Skeletal muscle tissue (tissue), 4 donors: Measurements from ENCODE around the gene GPR157. TPM values are rescaled to one million over a fixed set of nuclear protein-coding genes. Genes with fewer than 3 reads are reported as not detected.
A peak's percentile ranks its signal among the peaks of the same experiment; 100 is the strongest.

ENCODE experiments used
- H3K27ac ChIP-seq: one replicate; pipeline ENCODE4 v1.7.0; 2013; ENCODE audit warnings: mild to moderate bottlenecking, low read depth, low read length, inconsistent platforms
- H3K27me3 ChIP-seq, 3 donors: one replicate each; pipeline ENCODE4 v1.7.0; 2013; ENCODE audit warnings: low read length in 3 of 3; ENCODE audit not compliant: control insufficient read depth in 3 of 3, insufficient read depth in 3 of 3
- H3K36me3 ChIP-seq, 3 donors: one replicate each; pipeline ENCODE4 v1.7.0; 2013; ENCODE audit warnings: low read length in 3 of 3; ENCODE audit not compliant: control insufficient read depth in 3 of 3, insufficient read depth in 3 of 3
- H3K4me1 ChIP-seq, 3 donors: one replicate each; pipeline ENCODE4 v1.7.0; 2013; ENCODE audit warnings: low read length in 3 of 3, mild to moderate bottlenecking in 3 of 3; ENCODE audit not compliant: control insufficient read depth in 3 of 3, insufficient read depth in 3 of 3
- H3K4me3 ChIP-seq, 3 donors: one replicate each; pipeline ENCODE4 v1.7.0; 2013; ENCODE audit warnings: low read length in 3 of 3
- H3K9ac ChIP-seq, 3 donors: one replicate each; pipeline ENCODE4 v1.7.0; 2013; ENCODE audit warnings: low read length in 3 of 3, mild to moderate bottlenecking in 3 of 3, moderate library complexity in 2 of 3, low read depth in 1 of 3
- H3K9me3 ChIP-seq, 3 donors: one replicate each; pipeline ENCODE4 v1.7.0; 2013; ENCODE audit warnings: low read length in 3 of 3; ENCODE audit not compliant: control insufficient read depth in 3 of 3
- total RNA-seq: library from RNA; depleted of rRNA; stranded (reverse); fragments of >200 nt; gene quantifications from one replicate; pipeline ENCODE4 v1.2.3, GENCODE V29; 2014
- donor health status: Osteomylitis.

Gene GPR157
- total RNA-seq, 1 donor from 2014 or later, result 2.6 TPM

GRCh38 chr1:9069326-9070100 is 59.4 kb downstream of the GPR157 start, which contains the start of gene SLC2A5:
TSS of gene SLC2A5 (minus strand) at chr1:9069635. CDS start at chr1:9069536, 99 bp downstream.
- peaks cover 40 to 55% (median 54%) of the 10 kb centered on the region in 3 donors for H3K4me1 ChIP-seq
- H3K9me3 ChIP-seq, result no peaks in the 10 kb centered on the region
- H3K36me3 ChIP-seq, result no peaks in the 10 kb centered on the region
- peak within 1 kb of the TSS; percentile 99 for H3K27ac ChIP-seq
- no peaks in the 10 kb centered on the region for H3K27me3 ChIP-seq
- H3K4me3 ChIP-seq, result peak within 1 kb of the TSS; percentile 61 to 76 (median 71)
- H3K9ac ChIP-seq, result peak within 1 kb of the TSS; percentile 81 to 97 (median 81)

- Histone ChIP-seq H3K27ac (peak overlapping the region; percentile 99), H3K27me3 (no peaks in the 10 kb centered on the region), H3K4me1 (peaks cover 46 to 60% (median 60%) of the 10 kb centered on the region in 3 donors), H3K9ac (peak overlapping the region; percentile 81 to 97 (median 81)), H3K36me3 (no peaks in the 10 kb centered on the region), H3K9me3 (no peaks in the 10 kb centered on the region), H3K4me3 (peak overlapping the region; percentile 61 to 76 (median 71))
Measured at GRCh38 chr1:9068981-9069325, 59.9 kb downstream of the GPR157 start.

GRCh38 chr1:9066945-9067807 is 61.7 kb downstream of the GPR157 start:
- peak overlapping the region; percentile 24 to 61 (median 50) for H3K4me3 ChIP-seq
- no peaks in the 10 kb centered on the region for H3K27me3 ChIP-seq
- peak overlapping the region; percentile 43 to 77 (median 59) for H3K9ac ChIP-seq
- peak overlapping the region; percentile 99 for H3K27ac ChIP-seq
- H3K36me3 ChIP-seq, result no peaks in the 10 kb centered on the region
- no peaks in the 10 kb centered on the region for H3K9me3 ChIP-seq
- H3K4me1 ChIP-seq, result peaks cover 49 to 64% (median 61%) of the 10 kb centered on the region in 3 donors

GRCh38 chr1:9065213-9065751 is 63.6 kb downstream of the GPR157 start:
- Histone ChIP-seq H3K27ac (peak overlapping the region; percentile 99), H3K27me3 (no peaks in the 10 kb centered on the region), H3K4me3 (peak overlapping the region in 2 of 3 donors; percentile 27 to 42), H3K9ac (peak overlapping the region; percentile 20 to 69 (median 45)), H3K4me1 (peaks cover 63 to 78% (median 76%) of the 10 kb centered on the region in 3 donors), H3K36me3 (no peaks in the 10 kb centered on the region), H3K9me3 (no peaks in the 10 kb centered on the region)

DNA sequence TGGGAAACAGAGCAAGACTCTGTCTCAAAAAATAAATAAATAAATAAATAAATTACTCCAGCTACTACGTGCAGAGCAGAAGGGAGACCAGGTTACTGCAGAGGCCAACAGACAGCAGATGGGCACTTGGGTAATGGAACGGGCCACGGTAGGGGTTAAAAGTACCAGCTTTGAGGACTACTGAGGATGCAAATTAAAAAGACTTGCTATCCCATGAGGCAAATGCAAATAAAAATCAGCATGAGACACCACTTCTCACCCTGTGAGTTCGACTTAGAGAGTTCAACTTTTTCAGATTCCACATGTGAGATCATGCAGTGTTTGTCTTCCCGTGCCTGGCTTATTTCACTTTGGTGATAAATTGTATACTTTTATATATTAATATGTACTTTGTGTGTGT is 66.1 kb downstream of the GPR157 start:
- Histone ChIP-seq H3K27ac (no peak overlapping the region), H3K9me3 (no peaks in the 10 kb centered on the region), H3K36me3 (no peaks in the 10 kb centered on the region), H3K27me3 (no peaks in the 10 kb centered on the region), H3K9ac (no peak overlapping the region), H3K4me1 (peaks cover 68 to 77% (median 76%) of the 10 kb centered on the region in 3 donors), H3K4me3 (no peak overlapping the region)

- H3K27ac ChIP-seq, result peak overlapping the region; percentile 74
- peaks cover 63 to 73% (median 71%) of the 10 kb centered on the region in 3 donors for H3K4me1 ChIP-seq
- H3K27me3 ChIP-seq, result no peaks in the 10 kb centered on the region
- H3K9ac ChIP-seq, result peak overlapping the region in 2 of 3 donors; percentile 45 to 63
- H3K4me3 ChIP-seq, result no peak overlapping the region
- H3K9me3 ChIP-seq, result no peaks in the 10 kb centered on the region
- peaks cover 0 to 4% (median 0%) of the 10 kb centered on the region in 3 donors for H3K36me3 ChIP-seq
Measured at GRCh38 chr1:9062021-9062471, 66.9 kb downstream of the GPR157 start.

DNA sequence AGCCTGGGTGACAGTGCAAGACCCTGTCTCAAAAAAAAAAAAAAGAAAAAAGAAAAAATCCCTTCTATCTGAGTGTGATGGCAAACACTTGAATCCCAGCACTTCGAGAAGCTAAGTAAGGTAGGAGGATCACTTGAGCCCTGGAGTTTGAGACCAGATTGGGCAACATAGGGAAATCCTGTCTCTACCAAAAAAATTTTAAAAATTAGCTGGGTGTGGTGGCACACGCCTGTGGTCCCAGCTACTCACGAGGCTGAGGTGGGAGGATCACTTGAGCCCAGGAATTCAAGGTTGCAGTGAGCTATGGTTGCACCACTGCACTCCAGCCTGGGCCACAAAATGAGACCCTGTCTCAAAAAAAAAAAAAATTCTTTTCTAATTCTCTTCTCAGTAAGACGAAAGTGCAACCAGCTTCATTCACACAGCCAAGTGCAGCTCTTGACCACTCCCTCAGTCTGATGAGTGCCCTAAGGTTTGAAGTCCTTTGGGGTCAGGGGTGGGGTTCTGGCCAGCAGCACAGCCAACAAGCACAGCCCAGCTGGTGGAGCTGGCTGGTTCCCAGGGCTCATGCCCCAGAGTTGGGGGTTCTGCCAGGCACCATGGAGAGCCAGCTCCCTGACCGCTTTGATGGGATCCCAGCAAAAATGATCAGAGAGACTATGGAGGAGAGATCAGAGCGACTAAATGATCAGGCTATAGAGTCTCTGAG is 67.5 kb downstream of the GPR157 start:
- H3K4me1 ChIP-seq, result peaks cover 57 to 67% (median 65%) of the 10 kb centered on the region in 3 donors
- H3K9ac ChIP-seq, result peak overlapping the region in 2 of 3 donors; percentile 45 to 63
- no peak overlapping the region for H3K4me3 ChIP-seq
- H3K27me3 ChIP-seq, result no peaks in the 10 kb centered on the region
- H3K27ac ChIP-seq, result peak overlapping the region; percentile 74
- peaks cover 0 to 7% (median 3%) of the 10 kb centered on the region in 3 donors for H3K36me3 ChIP-seq
- H3K9me3 ChIP-seq, result no peaks in the 10 kb centered on the region

DNA sequence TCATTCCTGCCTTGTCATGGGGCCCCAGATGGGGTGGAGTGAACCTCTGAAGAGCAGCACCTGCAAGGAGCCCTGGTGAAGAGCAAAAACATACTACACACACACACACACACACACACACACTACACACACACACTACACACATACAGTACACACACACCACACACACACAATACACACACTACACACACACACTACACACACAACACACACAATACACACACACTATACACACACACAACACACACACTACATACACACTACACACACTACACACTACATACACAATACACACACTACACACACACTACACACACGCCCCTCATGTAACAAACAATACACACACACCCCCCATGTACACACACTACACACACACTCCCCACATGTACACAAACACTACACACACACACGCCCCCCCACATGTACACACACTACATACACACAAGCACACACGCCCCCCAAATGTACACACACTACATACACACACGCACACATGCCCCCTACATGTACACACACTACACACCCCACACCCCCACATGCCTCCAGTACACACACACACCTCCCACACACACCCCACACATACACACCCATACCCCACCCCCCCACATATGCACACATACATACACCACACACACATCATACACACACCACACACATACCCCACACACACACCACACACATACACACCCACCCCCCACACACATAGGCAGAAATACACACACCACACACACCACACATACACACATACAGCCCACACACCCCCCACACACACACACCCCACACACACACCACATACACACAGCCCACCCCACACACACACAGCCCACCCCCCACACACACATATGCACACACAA is 68.8 kb downstream of the GPR157 start:
- Histone ChIP-seq H3K9ac (no peak overlapping the region), H3K36me3 (peaks cover 0 to 10% (median 6%) of the 10 kb centered on the region in 3 donors), H3K4me1 (peaks cover 44 to 54% (median 54%) of the 10 kb centered on the region in 3 donors), H3K27me3 (no peaks in the 10 kb centered on the region), H3K27ac (no peak overlapping the region), H3K9me3 (no peaks in the 10 kb centered on the region), H3K4me3 (no peak overlapping the region)
